KMS-11 (cell line): Measurements from ENCODE around the gene SERPINB12.

ENCODE experiments used
- H2AFZ ChIP-seq: fragments of 200-600 bp; sonication (generic); 2 replicates; pipeline ENCODE4 v1.6.1; 2016; ENCODE audit warnings: antibody characterized with exemption, mixed run types, low read depth
- H3K27ac ChIP-seq: fragments of 200-600 bp; sonication (generic); 2 replicates; pipeline ENCODE4 v1.6.1; 2016; ENCODE audit warnings: mild to moderate bottlenecking, mixed run types
- H3K27me3 ChIP-seq: fragments of 200-600 bp; sonication (generic); 2 replicates; pipeline ENCODE4 v1.6.1; 2017; ENCODE audit warnings: mild to moderate bottlenecking, low read depth, mixed run types, moderate library complexity; ENCODE audit not compliant: insufficient read depth
- H3K36me3 ChIP-seq: fragments of 200-600 bp; sonication (generic); 2 replicates; pipeline ENCODE4 v1.6.1; 2017; ENCODE audit warnings: mild to moderate bottlenecking, mixed run types; ENCODE audit not compliant: insufficient read depth
- H3K4me1 ChIP-seq: fragments of 200-600 bp; sonication (generic); 2 replicates; pipeline ENCODE4 v1.6.1; 2016; ENCODE audit warnings: mild to moderate bottlenecking, low read depth, mixed run types; ENCODE audit not compliant: poor library complexity, severe bottlenecking
- H3K4me2 ChIP-seq: fragments of 200-600 bp; sonication (generic); 2 replicates; pipeline ENCODE4 v1.7.0; 2016; ENCODE audit warnings: mild to moderate bottlenecking, mixed run types
- H3K4me3 ChIP-seq: fragments of 200-600 bp; sonication (generic); IDR thresholded peaks from 2 replicates; pipeline ENCODE4 v1.6.1; 2017; ENCODE audit warnings: low read depth, low read length, mixed read lengths; ENCODE audit not compliant: insufficient read depth
- H3K79me2 ChIP-seq: fragments of 200-600 bp; sonication (generic); 2 replicates; pipeline ENCODE4 v1.6.1; 2016; ENCODE audit warnings: low read depth, mixed run types; ENCODE audit not compliant: insufficient read depth
- H3K9ac ChIP-seq: fragments of 200-600 bp; sonication (generic); 2 replicates; pipeline ENCODE4 v1.6.1; 2016; ENCODE audit warnings: mild to moderate bottlenecking, mixed run types
- H4K20me1 ChIP-seq: fragments of 200-600 bp; sonication (generic); 2 replicates; pipeline ENCODE4 v1.6.1; 2016; ENCODE audit warnings: mild to moderate bottlenecking, mixed run types; ENCODE audit not compliant: insufficient read depth
- CTCF ChIP-seq: fragments of 200-600 bp; sonication (generic); conservative IDR thresholded peaks from 2 replicates; pipeline ENCODE4 v1.6.1; 2017; ENCODE audit warnings: low read depth, mild to moderate bottlenecking, antibody characterized with exemption, low read length, moderate library complexity, mixed read lengths

The SERPINB12 gene

GRCh38 chr18:63523660-63524059 is 18.5 kb upstream of the SERPINB12 start:
- Histone ChIP-seq H3K4me1 (peaks cover under 1% of the 10 kb centered on the region), H2AFZ (no peak overlapping the region), H3K36me3 (no peaks in the 10 kb centered on the region), H3K9ac (no peak overlapping the region), H3K4me2 (no peak overlapping the region), H4K20me1 (no peaks in the 10 kb centered on the region), H3K4me3 (no peak overlapping the region), H3K27me3 (no peaks in the 10 kb centered on the region), H3K79me2 (no peaks in the 10 kb centered on the region), H3K27ac (no peak overlapping the region)
- no peak for TF ChIP-seq CTCF

DNA sequence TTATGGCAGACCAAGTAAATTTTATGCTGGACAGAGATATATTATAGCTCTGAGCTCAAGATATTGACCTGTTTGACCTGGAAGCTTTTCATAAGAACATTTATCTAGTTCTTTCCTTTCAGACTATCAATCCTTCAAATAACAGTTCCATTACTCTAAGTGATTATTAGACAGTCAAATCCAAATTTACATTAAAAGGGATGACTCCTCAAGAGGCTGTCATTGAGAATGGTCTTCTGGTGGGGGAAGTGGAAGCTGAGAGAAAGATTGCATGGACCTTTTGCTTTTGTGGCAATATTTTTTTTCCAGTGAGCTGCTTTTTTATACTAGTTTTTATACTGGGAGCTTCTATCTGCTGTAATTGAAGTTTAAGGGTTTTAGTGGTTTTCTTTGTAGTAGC is 14.9 kb upstream of the SERPINB12 start:
- no peak overlapping the region for H3K27ac ChIP-seq
- H3K4me2 ChIP-seq, result no peak overlapping the region
- no peak overlapping the region for H3K9ac ChIP-seq
- H4K20me1 ChIP-seq, result no peaks in the 10 kb centered on the region
- H3K36me3 ChIP-seq, result no peaks in the 10 kb centered on the region
- H3K27me3 ChIP-seq, result no peaks in the 10 kb centered on the region
- no peak overlapping the region for H2AFZ ChIP-seq
- TF ChIP-seq CTCF, result no peak
- no peak overlapping the region for H3K4me3 ChIP-seq
- H3K4me1 ChIP-seq, result no peaks in the 10 kb centered on the region
- no peaks in the 10 kb centered on the region for H3K79me2 ChIP-seq

DNA sequence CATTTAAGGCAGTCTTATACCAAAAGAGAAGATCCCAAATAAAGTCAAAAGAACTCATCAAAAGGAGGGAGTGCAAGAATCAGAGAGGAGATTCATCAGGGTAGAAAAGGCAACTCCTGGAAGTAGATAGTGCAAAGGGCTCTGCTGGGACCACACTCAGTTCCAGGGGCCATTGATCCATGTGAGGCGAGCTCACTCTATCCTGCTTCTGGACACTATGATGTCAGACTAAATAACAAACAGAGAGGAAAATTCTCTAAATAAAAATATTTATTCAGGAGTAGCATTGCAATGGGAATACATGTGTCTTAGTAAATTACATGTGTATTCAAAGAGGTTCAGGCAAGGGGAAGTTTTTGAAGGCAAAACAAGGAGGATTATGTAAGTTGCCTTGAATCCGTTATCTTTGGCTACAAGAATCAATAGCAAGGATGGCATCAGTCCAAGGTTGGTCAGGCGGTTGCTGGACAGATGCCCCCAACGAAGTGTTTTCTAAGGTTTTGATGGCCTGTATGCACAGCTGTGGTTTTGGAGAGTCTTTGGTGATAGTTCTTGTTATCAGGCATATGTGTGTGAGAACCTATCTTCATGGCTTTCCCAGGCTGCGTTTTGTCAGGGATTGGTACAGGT is 13.2 kb upstream of the SERPINB12 start:
- H4K20me1 ChIP-seq, result no peaks in the 10 kb centered on the region
- no peaks in the 10 kb centered on the region for H3K4me1 ChIP-seq
- no peak overlapping the region for H3K9ac ChIP-seq
- TF ChIP-seq CTCF, result no peak
- no peak overlapping the region for H2AFZ ChIP-seq
- no peaks in the 10 kb centered on the region for H3K36me3 ChIP-seq
- no peaks in the 10 kb centered on the region for H3K79me2 ChIP-seq
- no peak overlapping the region for H3K4me2 ChIP-seq
- no peak overlapping the region for H3K4me3 ChIP-seq
- no peaks in the 10 kb centered on the region for H3K27me3 ChIP-seq
- no peak overlapping the region for H3K27ac ChIP-seq

- H3K79me2 ChIP-seq, result no peaks in the 10 kb centered on the region
- no peak overlapping the region for H3K9ac ChIP-seq
- no peak for TF ChIP-seq CTCF
- H3K27ac ChIP-seq, result no peak overlapping the region
- H3K27me3 ChIP-seq, result no peaks in the 10 kb centered on the region
- H3K4me3 ChIP-seq, result no peak overlapping the region
- no peak overlapping the region for H2AFZ ChIP-seq
- no peaks in the 10 kb centered on the region for H4K20me1 ChIP-seq
- no peaks in the 10 kb centered on the region for H3K36me3 ChIP-seq
- H3K4me1 ChIP-seq, result no peaks in the 10 kb centered on the region
- H3K4me2 ChIP-seq, result no peak overlapping the region
Observed at GRCh38 chr18:63532471-63532870, 9.7 kb upstream of the SERPINB12 start.
